NCI-H2107 (cell line): ENCODE measurements around the gene TGM6.

Source experiments
- DNase-seq: peaks from one replicate; lab custom pipeline; 2025; lab: John Stamatoyannopoulos, UW

Gene TGM6

DNA sequence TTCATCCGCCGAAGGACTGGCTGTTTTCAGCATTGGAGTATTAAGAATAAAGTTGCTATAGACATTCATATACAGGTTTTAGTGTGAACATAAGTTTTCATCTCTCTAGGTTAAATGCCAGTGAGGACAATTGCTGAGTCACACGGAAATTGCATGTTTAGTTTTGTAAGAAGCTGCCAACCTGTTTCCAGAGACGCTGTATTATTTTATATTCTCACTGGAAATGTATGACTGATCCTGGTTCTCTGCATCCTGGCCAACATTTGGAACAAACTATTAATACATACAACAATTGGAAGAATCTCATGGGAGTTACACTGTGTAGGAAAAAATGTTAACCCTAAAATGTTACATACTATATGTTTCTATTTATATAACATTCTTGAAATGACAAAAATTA is 16.7 kb upstream of the TGM6 start:
- DNase-seq: no peak

DNA sequence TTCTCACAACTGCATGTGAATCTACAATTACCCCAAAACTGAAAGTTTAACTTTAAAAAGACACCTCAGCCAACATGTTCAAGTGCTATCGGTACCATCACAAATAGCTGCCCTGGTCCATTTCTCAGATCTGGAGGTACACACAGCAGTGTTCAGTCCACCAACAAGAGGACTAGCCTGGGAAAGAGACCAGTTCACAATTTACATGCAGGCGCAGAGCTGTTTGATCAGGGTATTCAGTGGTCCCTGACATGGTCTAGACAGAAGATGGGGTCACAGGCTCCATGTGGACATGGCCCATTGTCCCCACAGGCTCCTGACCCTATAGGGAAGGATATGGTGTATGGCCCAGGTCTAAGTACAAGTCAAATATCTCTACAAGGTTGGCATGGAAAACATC is 15.6 kb upstream of the TGM6 start:
- DNase-seq: no peak

DNA sequence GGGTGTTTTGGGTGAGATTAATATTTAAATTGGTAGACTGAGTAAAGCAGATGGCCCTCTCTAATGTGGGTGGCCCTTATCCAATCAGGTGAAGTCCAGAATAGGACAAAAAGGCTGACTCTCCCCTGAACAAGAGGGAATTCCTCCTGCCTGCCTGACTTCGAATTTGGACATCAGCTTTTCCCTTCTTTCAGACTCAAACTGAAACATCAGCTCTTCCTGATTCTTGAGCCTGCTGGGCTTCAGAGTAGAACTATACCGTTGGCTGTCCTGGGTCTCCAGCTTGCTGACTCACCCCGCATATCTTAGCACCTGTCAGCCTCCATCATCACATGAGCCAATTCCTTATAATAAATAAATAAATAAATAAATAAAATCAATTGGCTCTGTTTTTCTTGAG is 15.0 kb upstream of the TGM6 start:
- no peak for DNase-seq

DNA sequence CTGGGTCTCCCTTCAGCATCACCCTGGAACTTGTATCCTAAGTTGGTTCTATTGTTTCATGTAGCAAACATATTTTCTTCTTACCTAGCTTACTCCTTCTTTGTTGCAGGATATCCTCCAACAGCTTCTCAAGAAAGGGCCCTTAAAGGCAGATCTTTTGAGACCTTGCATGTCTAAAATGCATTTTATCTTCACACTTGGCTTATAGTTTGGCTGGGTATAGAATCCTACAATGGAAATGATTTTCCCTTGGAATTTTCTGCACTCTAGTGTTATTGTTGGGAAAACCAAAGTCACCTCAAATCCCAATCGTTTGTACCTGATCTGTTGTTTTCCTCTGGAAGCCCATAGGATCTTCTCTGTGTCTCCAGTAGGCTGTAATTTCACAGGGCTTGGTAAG is 12.1 kb upstream of the TGM6 start:
- DNase-seq: no peak

DNA sequence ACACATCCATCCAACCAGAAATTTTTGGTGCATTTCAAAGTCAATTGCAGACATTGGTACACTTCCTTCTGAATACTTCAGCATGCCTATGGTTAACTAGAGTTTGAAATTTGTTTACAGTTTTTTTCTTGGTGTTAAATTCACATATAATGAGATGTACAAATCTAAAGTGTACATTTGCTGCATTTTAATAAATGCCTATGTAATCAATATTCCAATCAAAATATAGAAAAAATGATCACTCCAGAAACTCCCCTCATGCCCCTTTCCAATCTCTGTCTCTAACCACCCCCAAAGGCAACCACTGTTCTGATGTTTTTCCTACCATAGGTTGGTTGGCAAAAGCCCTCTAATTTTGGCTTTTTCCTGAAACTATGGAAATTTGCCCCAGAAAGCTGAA is 7.6 kb upstream of the TGM6 start:
- DNase-seq: no peak

DNA sequence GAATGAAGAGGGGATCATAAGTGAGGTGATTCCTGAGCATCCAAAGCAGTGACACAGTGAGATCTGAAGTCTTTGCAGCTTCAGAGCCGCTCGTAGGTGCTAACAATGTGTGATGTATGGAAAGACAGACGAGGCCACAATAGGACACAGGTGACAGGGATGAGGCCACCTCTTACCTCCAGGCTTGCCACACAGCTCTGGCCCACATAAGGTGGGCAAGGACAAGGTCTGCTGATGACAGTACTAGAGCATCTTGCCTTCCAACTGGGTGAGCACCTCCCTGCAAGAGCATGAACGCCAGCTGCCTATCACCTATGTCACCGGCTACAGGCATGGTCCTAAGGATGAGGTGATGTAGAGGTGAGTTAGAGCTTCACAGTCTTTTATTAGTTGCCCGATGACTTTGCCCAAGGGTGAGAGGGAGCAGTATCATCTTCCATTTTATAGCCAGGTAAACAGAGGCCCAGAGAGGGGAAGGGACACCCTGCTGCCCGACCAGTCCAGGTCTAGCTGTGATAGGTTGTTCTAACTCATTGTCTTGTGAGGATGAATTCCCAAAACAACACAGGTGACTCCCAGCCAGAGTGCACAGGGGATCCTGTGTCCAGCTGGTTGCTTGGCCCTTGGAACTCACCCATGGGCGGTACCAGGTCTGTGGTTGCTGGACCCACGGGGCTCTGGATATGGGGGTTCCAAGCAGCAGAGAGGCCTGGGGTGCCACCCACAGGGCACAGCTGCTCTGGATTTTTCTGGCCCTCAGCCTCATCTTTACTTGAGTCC is 6.2 kb upstream of the TGM6 start:
- no peak for DNase-seq

DNA sequence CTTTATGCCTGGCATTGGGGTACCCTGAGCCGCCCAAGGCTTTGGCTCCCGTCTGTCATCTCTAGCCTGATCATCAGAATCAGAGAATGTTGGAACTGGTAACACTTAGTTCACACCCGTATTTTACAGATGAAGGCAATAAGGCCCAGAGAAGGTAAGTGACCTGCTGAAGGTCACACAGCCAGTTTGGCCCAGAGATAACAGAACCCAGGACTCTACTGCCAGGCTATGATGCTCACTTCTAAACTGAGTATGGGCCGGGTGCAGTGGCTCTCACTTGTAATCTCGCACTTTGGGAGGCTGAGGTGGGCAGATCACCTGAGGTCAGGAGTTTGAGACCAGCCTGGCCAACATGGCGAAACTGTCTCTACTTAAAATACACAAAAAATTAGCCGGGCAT is 1.8 kb upstream of the TGM6 start:
- no peak for DNase-seq

DNA sequence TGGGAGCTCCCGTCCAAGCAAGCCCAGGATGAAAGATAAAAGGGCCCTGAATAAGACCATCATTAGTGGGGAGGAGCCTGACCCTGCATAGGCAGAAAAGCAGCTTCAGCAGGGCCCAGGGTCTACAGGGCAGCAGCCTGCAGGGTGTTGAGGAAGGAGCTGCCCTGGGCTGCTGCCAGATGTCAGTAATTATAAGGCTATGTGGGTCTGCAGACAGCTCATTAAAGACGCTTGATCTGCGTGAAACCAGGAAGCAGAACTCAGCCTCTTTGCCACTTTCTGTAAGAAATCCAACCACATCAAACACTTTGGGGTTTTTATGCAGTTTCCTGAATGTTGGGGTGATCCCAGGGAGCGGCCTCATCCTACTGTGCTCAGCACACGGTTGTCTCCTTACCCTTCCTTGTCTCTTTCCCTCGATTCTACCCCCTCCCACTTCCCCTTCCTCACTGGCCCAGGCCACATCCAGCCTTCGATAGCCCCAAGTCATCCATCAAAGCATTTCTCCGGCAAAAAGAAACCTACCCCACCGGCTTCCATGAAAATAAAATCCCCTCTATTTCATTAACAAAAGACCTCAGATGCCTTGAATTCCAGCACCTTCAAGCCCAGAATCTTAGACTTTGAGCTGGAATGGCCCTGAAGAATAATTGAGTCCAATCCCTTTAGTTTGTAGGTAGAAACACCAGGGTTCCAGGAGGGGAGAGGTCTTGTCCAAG is 1.0 kb upstream of the TGM6 start:
- DNase-seq: no peak

DNA sequence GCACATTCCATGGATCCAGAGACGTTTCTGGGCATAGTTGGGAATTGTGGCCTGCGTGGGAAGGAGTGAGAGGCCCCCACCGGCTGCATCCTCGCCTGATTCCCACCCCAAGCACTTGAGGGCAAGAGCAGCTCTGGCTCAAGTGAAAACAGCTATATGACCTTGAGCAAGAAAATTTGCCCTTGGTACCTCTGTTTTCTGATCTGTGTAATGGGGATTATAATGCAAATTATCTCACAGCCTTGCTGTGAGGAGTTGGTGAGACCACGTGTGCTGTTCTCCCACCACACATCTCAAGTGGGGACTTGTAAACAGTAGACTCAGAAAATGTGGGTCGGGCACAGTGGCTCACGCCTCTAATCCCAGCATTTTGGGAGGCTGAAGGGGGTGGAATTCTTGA is 602 bp downstream of the TGM6 start:
- DNase-seq: no peak

DNA sequence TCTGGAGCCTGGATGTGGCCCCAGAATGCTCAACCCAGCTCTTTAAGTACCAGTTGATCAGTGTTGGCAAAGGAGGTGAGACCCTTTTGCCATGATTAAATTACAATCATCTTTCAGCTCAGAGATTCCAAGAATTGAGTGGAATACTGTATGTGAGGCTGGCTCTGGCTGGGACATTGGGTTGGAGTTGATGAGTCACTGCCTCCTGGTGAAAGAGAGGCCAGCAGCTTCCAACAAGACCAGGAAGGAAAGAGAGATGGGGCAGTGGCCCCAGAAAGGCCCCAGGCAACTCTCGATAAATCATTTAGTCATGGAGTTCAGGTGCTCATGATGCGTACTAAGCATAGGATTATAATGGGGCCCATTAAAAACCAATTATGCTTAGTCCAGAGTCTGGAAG is 2.1 kb downstream of the TGM6 start:
- no peak for DNase-seq

DNA sequence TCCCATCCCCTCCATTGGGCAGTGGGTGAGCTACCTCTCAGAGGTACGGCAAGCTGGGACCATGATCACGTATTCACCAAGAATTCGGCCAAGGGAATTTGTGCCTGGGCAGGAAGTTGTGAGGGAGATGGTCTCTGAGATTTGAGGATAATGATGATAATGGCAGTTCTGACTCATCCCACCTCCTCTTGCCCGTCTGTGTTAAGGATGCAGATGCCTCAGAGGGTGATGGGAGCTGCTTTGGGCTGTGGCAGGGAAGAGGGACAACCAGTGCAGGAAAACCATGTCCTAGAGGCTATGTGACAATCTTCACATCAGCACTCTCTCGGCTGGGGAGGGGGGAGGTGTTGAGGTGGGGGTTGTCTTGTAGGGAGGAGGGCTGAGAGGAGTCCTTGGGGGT is 4.3 kb downstream of the TGM6 start:
- no peak for DNase-seq

DNA sequence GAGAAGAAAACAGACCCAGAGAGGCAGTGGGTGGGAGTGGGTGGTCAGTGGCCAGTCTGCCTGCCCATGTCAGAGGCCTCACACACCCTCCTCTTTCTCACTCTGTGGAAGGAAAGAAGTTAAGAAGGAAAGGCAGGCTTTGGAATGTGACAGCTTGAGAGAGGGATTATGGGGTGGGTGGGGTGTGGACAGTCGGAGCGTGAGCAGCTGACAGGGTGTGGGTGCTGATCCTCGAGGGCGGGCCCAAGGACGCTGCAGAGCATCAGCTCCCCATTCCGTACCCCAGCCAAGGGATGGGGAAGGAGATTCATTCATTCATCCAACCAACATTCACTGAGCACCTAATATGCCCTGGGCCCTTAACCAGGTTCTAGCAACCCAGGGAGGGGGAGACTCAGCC is 4.8 kb downstream of the TGM6 start:
- no peak for DNase-seq

DNA sequence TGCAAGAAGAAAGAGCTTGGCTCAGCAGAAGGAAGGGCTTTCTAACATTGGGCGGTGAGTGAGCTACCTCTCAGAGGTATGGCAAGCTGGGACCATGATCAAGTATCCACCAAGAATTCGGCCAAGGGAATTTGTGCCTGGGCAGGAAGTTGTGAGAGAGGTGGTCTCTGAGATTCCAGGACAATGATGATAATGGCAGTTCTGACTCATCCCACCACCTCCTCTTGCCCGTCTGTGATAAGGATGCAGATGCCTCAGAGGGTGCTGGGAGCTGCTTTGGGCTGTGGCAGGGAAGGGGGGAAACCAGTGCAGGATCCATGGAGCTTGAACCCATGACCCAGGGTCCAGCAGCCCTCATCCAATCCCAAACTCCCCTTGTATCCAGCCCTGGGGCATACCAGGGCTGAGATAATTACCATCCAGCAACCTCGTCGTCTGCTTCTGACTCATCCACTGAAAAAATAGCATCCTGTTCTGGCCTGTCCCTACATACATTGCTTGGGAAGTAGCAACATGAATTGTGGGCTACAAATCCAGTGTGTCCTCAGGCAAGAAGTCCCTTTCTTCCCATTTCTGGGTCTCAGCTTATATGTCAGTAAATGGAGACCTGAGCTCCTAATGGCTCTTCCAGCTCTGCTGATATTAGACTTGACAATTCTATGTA is 5.9 kb downstream of the TGM6 start:
- DNase-seq: no peak

DNA sequence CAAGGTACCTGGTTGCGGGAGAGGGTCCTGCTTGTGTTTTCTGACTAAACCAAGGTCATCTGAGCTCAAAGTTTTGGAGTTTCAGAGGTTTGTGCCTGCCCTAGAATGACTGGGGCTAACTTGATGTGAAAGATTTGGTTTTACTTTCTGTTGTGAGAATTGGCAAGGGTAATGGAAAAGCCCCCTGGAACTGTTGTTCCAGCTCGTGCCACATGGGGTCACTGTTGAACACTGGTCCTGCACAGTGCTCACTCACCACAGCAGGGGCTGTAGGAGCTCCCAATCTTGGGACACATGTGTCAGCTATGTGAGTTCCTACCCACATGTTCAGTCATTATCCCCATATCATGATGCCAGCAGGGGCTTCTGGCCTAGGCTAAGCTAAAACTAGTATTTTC is 6.5 kb downstream of the TGM6 start:
- DNase-seq: peak; percentile 1

DNA sequence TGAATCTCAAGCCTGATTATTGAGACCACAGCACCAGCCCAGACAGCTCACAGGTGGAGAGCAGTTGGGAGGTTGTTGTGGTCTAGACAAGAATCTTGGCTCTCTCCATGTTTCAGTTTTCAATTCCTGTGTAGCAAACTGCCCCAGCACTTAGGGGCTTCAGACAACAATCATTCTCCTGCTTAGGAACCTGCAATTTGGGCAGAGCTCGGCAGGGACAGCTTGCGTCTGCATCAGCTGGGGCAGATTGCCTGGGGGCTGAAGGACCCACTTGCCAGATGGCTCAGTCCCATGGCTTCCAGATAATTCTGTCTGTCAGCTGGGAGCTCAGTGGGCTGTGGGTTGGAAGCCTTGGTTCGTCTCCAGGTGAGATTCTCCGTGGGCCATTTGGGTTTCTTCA is 6.9 kb downstream of the TGM6 start:
- no peak for DNase-seq

DNA sequence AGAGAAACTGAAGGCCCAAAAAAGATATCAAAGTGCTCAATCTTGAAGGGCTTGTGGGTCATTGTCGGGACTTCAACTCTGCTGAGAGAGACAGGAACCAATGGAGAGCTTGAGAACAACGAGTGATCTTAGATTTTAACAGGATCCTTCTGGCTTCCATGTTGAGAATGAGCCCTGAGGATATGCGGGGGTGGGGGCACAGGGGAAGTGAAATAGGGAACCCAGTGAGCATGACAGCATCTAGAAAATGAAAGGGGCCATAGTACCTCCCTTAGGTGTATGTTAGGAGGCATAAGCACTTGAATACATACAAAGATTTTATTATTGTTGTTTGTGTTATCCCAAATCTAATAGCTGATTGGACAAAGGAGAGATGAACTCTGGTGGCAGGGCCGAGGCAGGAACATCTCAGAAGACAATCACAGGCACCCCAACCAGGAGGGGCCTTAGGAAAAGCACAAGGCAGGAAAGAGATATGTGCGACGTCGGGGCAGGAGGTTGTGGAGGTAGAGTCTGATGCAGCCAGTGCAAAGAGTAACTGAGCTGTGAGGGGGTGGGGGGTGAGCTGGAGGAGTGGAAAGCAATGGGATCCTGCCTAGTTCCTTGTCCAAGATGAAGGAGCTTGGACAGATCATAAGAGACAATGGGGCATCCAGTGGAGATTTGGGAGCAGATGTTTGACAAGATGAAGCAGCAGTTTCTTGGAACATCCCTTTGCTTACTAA is 10.4 kb downstream of the TGM6 start:
- no peak for DNase-seq

DNA sequence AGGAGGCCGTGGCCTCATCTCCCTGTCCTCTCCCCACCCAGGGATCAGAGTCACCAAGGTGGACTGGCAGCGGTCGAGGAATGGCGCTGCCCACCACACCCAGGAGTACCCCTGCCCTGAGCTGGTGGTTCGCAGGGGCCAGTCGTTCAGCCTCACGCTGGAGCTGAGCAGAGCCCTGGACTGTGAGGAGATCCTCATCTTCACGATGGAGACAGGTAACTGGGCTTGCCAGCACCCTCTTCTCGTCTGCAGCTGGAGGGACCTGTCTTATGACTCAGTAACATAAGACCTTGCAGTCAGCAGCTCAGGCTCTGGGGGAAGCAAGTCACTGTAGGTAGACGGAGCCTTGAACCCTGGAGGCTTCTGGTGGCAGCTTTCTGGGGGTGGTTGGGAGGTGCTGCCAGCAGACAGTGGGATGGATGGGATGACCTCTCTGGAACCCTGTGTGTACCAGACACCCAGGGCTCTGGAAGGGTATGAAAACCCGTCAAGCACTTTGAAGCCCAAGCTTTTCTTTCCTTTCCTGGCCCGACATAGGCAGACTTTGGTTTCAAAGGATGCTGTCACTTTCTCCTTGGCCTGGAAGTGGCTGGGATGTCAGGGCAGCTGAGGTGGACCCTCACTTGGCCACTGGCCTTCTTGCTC is 13.8 kb downstream of the TGM6 start:
- DNase-seq: no peak

DNA sequence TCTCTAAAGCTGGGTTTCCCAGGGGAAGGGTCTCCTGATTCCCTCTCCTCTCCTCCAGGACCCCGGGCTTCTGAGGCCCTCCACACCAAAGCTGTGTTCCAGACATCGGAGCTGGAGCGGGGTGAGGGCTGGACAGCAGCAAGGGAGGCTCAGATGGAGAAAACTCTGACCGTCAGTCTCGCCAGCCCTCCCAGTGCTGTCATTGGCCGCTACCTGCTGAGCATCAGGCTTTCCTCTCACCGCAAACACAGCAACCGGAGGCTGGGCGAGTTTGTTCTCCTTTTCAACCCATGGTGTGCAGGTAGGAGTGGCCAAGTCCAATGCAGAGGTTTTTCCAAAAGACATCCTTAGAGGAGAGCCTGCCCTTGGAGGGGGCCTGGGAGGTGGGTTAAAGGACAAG is 14.4 kb downstream of the TGM6 start:
- DNase-seq: no peak

DNA sequence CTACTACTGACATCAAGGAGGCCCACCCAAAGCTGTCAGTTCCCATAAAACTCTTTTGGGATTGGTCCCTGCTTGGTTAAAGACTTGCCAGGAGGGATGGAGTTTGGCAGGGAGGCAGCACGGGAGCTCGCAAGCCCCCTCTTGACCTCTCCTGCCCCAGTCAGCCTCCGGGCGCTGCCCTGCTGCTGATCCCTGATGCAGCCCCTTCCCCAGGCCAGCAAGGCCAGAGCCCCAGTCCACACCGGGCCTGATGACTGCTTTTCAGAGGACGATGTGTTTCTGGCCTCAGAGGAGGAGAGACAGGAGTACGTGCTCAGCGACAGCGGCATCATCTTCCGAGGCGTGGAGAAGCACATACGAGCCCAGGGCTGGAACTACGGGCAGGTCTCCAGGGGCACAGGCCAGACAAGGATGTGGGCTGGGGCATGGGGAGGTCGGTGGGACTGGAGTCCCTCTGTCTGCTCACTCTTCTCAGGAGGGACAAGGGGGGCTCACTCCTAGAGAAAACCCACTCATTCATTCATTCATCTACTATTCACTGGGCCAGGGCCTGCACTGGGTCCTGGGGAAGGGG is 15.6 kb downstream of the TGM6 start:
- DNase-seq: no peak

DNA sequence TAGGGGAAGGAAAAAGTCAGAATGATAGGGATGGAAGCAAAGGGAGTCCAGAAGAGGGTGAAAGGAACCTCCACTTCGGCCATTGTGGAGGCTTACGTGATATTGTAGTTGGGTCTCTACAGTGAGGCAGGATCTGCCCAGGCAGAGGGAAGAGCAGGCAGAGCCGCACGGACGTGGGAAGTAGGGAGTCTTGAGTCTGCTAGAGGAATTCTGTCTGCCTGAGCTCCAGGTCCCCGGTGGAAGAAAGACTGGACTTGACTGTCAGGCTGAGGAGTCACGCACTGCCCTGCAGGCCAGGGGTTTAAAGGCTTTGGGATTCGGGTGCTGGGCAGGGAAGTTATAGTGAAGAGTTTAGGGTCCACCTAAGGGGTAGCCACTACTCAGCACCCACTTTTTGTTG is 16.4 kb downstream of the TGM6 start:
- DNase-seq: no peak

DNA sequence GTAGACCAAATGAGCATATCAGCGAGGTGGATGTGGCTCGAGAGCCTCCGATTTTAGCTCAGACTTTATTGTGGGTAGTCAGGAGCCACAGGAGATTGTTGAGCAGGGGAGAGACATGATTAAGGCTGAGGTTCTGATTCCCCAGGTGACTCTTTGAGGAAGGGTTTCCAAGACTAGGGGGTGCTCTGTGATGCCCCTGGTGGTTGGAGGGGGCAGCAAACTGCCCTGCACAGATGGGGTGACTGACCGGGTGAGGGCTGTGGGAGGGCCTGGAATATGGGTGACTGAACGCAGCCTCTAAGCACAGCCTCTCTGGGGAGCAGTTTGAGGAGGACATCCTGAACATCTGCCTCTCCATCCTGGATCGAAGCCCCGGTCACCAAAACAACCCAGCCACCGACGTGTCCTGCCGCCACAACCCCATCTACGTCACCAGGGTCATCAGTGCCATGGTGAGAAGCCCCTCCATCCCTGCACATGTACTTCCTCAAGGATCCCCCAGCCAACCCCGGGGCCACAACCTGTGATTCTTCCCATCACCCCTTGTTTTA is 17.0 kb downstream of the TGM6 start:
- no peak for DNase-seq

DNA sequence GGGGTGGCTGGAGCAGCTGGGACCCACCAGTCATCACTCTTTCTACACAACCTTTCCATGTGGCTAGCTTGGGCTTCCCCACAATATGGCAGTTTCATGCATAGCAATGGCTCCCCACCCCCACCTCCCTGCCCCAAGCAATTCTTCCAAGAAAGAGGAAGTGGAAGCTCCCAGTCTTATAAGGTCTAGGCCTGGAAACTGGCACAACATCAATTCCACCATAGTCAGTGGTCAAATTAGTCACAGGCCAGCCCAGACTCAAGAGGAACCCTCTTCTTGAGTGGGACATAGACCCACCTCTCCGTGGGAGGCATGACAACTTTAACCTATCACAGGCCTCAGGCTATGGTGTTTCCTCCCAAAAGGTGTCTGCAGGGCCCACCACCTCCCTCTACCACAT is 17.7 kb downstream of the TGM6 start:
- DNase-seq: no peak
